Stimulated activated CD8-positive, alpha-beta memory T cell treated with anti-CD3 and anti-CD28 coated beads, Interleukin-15, amount 100 ng/mL, for 48 hours (primary cell): Measurements from ENCODE around the gene VNN1.

Source experiments
- DNase-seq, 2 donors: peaks; one replicate each; pipeline ENCODE4 v3.0.0-alpha.2; 2020; ENCODE audit warnings: low read depth in 2 of 2

Gene VNN1

GRCh38 chr6:132713352-132714134 is at the start of gene VNN1:
VNN1 (minus strand) TSS chr6:132714055; CDS start chr6:132714035, 20 bp downstream.
- no peak for DNase-seq

- no peak for DNase-seq
Measured at GRCh38 chr6:132763269-132763668, 49.4 kb upstream of the VNN1 start.

- no peak for DNase-seq
Measured at GRCh38 chr6:132760256-132760655, 46.4 kb upstream of the VNN1 start.

GRCh38 chr6:132758689-132759088 is 44.8 kb upstream of the VNN1 start:
- no peak for DNase-seq

GRCh38 chr6:132752255-132752654 is 38.4 kb upstream of the VNN1 start:
- no peak for DNase-seq

GRCh38 chr6:132751828-132752227 is 38.0 kb upstream of the VNN1 start:
- no peak for DNase-seq

- no peak for DNase-seq
Measured at GRCh38 chr6:132751306-132751705, 37.5 kb upstream of the VNN1 start.

DNA sequence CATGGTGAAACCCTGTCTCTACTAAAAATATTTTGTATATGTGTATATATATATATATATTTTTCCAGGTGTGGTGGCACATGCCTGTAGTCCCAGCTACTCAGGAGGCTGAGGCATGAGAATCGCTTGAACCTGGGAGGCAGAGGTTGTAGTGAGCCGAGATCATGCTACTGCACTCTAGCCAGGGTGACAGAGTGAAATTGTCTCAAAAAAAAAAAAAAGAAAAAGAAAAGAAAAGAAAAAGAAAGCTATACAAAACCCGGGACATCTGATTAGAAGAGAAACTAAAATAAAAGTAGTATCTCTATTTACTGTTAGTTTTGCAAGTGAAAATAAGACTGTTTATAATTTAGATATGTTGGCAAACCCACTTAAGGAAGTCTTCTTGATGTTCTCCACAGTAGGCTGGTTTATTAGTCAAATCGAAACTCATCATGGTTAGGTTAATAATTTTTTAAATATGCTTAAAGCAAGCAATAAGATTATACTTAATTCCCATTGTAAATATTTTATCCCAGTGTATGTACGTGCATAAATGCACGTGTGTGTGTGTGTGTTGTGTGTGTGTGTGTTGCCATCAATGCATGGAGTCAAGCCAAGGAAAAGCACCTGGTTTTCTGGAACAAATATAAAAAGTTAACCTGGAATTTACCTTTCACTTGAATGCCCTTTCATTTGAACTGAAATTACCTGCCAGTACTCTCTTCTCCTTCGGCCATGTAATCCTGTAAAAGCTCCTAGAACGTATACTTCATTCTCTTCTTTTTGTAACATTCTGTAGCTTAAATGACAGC is 36.8 kb upstream of the VNN1 start:
- no peak for DNase-seq

DNA sequence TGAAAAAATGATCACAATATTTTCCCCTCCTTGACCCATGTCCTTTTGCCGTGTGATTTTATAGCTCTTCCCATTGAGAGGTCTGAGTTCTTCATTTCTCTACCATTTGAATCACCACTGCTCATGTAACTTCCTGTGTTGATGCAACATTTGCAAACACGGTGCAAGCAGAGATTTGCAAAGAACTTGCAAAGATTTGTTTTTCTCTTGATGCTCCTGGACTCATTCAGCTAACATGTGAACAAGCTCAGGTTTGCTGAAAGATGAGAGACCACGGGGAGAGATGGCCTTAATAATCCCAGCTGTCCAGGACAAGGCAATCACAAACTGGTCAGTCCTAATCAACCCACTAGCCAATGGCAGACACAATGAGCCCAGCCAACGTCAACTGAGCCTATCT is 35.3 kb upstream of the VNN1 start:
- DNase-seq = no peak

DNA sequence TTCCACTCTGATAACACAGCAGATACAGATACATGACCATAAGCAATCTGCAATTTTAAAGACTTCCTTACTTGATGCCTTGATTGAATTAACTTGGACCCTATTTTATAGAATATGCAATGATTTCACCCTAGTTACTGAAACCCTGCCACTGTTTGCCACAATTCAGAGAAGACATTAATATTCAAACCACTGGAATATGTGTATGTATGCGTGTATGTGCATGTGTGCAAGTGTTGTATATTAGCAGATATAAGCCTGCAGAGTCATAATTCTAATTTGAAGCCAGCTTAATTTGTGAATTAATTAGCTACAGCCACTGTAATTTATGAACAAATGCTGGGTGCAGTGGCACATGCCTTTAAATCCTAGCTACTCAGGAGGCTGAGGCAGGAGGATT is 34.6 kb upstream of the VNN1 start:
- no peak for DNase-seq

DNA sequence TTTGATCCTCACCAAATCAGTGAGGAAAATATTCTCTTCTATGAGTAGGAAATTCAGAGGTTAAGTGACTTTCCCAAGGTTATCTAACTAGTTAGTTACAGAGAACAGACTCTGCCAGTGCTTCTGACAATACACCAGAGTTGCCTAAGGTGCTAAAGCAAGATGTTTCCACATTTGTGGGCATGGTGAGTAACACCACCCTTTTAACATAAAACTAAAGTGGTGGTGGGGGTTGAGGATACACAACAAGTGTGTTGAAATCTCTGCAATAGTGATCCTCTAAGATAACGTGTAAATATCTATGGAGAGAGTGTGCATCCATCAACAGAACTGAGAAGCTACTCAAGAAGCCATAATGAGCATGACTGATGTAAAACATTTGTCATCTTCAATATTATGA is 32.2 kb upstream of the VNN1 start:
- DNase-seq = no peak

GRCh38 chr6:132742495-132742894 is 28.6 kb upstream of the VNN1 start:
- DNase-seq = no peak

DNA sequence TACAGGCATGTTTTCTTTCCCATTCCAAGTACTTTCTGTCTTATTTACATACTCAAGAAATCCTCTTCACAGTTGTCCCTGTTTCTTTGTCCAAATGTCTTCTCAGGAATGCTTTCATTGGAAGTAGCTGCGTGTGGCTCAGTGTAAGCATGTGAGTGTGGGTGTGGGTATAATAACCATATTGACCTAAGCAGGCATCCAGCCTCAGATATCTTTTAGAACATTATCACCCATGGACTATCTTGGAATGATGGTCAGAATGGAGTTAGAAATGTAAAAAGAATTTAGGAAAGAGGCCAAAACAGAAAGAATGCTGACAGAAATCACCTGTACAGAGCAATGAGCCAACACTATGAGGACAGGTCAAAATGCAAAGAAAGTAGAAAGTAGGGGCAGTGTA is 27.4 kb upstream of the VNN1 start:
- DNase-seq = no peak

DNA sequence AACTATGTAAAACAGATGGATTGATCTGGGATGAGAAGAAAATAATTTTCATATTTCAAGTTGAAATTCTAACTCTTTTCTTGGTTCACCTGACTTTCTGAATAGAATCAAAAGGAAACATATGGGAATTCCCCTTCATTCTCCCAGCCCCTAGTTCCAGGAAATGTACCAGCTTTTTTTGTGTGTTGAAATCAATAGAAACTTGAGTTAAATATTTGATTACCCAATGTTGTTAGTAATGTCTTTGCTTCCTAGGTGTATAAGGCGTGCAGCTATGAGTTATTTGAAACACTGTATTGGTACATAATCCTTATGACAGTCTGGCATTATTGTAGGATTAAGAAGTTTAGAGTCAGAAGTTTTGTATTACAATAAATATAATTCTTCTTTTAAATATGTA is 22.4 kb upstream of the VNN1 start:
- DNase-seq = no peak

DNA sequence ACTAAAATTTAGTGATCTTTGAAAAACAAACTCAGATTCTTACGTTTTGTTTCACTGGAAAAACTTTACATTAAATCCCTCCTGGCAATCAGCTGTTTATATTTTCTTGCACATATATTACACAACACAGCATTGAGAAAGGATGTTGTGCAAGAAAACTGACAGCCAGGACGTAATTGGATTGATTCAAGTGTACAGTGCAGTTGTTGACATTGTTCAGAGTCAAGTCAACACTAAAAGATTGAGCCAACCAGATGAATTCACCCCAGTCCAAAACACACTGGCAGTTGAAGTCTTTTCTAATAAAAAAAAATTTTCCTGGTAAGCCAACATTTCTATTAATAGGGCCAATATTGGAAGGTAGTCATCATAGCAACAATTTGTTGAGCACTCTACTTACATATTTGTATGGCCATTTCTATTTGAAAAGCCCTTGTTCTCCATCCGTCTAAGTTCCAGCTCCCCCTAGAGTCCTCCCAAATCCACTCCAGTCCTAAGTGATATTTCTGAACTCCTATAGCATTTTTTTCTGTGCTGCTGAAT is 20.9 kb upstream of the VNN1 start:
- DNase-seq = no peak

- no peak for DNase-seq
Measured at GRCh38 chr6:132733814-132734213, 20.0 kb upstream of the VNN1 start.

GRCh38 chr6:132733283-132733682 is 19.4 kb upstream of the VNN1 start:
- no peak for DNase-seq

GRCh38 chr6:132731086-132731485 is 17.2 kb upstream of the VNN1 start:
- DNase-seq = no peak

- no peak for DNase-seq
Measured at GRCh38 chr6:132730560-132730959, 16.7 kb upstream of the VNN1 start.

GRCh38 chr6:132728616-132729015 is 14.8 kb upstream of the VNN1 start:
- DNase-seq = no peak

- DNase-seq = no peak
Measured at GRCh38 chr6:132726608-132726975, 12.7 kb upstream of the VNN1 start.

DNA sequence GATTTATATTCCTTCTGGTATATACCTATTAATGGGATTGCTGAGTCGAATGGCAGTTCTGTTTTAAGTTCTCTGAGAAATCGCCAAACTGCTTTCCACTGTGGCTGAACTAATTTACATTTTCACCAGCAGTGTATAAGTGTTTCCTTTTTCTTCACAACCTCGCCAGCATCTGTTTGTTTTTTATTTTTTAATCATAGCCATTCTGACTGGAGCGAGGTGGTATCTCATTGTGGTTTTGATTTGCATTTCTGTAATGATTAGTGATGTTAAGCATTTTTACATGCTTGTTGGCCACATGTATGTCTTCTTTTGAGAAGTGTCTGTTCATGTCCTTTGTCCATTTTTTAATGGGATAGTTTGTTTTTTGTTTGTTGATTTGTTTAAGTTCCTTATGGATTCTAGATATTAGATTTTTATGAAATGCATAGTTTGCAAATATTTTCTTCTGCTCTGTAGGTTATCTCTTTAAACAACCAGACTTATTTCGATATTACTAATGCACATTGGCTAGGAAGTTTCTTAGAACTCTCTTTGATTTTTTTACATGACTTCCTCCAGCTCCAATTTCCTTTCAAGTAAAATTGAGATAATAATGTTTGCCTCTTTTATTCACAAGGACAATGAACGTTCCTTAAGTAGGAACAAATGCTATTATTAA is 12.2 kb upstream of the VNN1 start:
- DNase-seq = no peak
